Loucy (cell line): ENCODE measurements around the gene ACSL5.

Experiments
- H2AFZ ChIP-seq: fragments of 200-600 bp; sonication (generic); 2 replicates; pipeline ENCODE4 v1.6.0; 2016; ENCODE audit warnings: antibody characterized with exemption, mild to moderate bottlenecking, low read length, moderate library complexity
- H3F3A ChIP-seq: fragments of 200-600 bp; 2 replicates; pipeline ENCODE4 v1.6.0; 2016; ENCODE audit warnings: antibody characterized with exemption, low read depth, mild to moderate bottlenecking
- H3K27me3 ChIP-seq: fragments of 200-600 bp; sonication (generic); 2 replicates; pipeline ENCODE4 v1.6.1; 2014; ENCODE audit warnings: low read length, mild to moderate bottlenecking; ENCODE audit not compliant: insufficient read depth, poor library complexity, severe bottlenecking
- H3K36me3 ChIP-seq: fragments of 200-600 bp; sonication (generic); 2 replicates; pipeline ENCODE4 v1.6.1; 2016; ENCODE audit warnings: low read length; ENCODE audit not compliant: insufficient read depth
- H3K4me1 ChIP-seq: fragments of 200-600 bp; sonication (generic); 2 replicates; pipeline ENCODE4 v1.5.1; 2014; ENCODE audit warnings: low read length, mild to moderate bottlenecking; ENCODE audit not compliant: insufficient read depth, poor library complexity, severe bottlenecking
- H3K4me2 ChIP-seq: fragments of 200-600 bp; sonication (generic); 2 replicates; pipeline ENCODE4 v1.6.0; 2014; ENCODE audit warnings: antibody characterized with exemption, low read length, low read depth, mild to moderate bottlenecking; ENCODE audit not compliant: poor library complexity, severe bottlenecking
- H3K4me3 ChIP-seq: fragments of 200-600 bp; sonication (generic); 2 replicates; pipeline ENCODE4 v1.5.1; 2014; ENCODE audit warnings: low read length, mild to moderate bottlenecking, mixed read lengths; ENCODE audit not compliant: poor library complexity, severe bottlenecking
- H3K79me2 ChIP-seq: fragments of 200-600 bp; sonication (generic); 2 replicates; pipeline ENCODE4 v1.6.1; 2014; ENCODE audit warnings: low read length; ENCODE audit not compliant: insufficient read depth
- H3K9ac ChIP-seq: fragments of 200-600 bp; sonication (generic); 2 replicates; pipeline ENCODE4 v1.6.0; 2014; ENCODE audit warnings: mild to moderate bottlenecking, low read depth, low read length, moderate library complexity; ENCODE audit not compliant: poor library complexity, severe bottlenecking
- H3K9me2 ChIP-seq: fragments of 200-600 bp; sonication (generic); replicated peaks from 2 replicates; pipeline ENCODE4 v1.6.1; 2016; ENCODE audit warnings: low read depth, low read length, mixed read lengths
- H3K9me3 ChIP-seq: fragments of 200-600 bp; sonication (generic); 2 replicates; pipeline ENCODE4 v1.6.1; 2014; ENCODE audit warnings: mild to moderate bottlenecking, antibody characterized with exemption, low read length, low read depth; ENCODE audit not compliant: insufficient read depth
- H4K20me1 ChIP-seq: fragments of 200-600 bp; sonication (generic); 2 replicates; pipeline ENCODE4 v1.6.0; 2014; ENCODE audit warnings: antibody characterized with exemption, low read length, mild to moderate bottlenecking; ENCODE audit not compliant: insufficient read depth, poor library complexity, severe bottlenecking
- CTCF ChIP-seq: fragments of 200-600 bp; sonication (generic); conservative IDR thresholded peaks from 2 replicates; pipeline ENCODE4 v1.5.1; 2014; ENCODE audit warnings: mild to moderate bottlenecking, antibody characterized with exemption, low read length
- EZH2phosphoT487 ChIP-seq: fragments of 200-600 bp; IDR thresholded peaks from 2 replicates; pipeline ENCODE4 v1.6.1; 2018; ENCODE audit warnings: antibody characterized with exemption, mild to moderate bottlenecking, moderate library complexity, borderline replicate concordance

The ACSL5 gene

GRCh38 chr10:112390125-112390703, 16.3 kb downstream of the ACSL5 start:
- Histone ChIP-seq H3F3A (no peaks in the 10 kb centered on the region), H3K9me2 (no peaks in the 10 kb centered on the region), H3K9ac (no peak overlapping the region), H4K20me1 (no peaks in the 10 kb centered on the region), H3K36me3 (no peaks in the 10 kb centered on the region; the same call in 1 of the 2 replicates), H3K79me2 (no peaks in the 10 kb centered on the region), H3K4me1 (peaks cover 9% of the 10 kb centered on the region), H3K4me3 (no peak overlapping the region), H3K27me3 (no peaks in the 10 kb centered on the region), H2AFZ (no peak overlapping the region), H3K4me2 (no peak overlapping the region), H3K9me3 (no peaks in the 10 kb centered on the region)
- no peak for TF ChIP-seq CTCF
- TF ChIP-seq EZH2phosphoT487: no peak

- H3K9me2 ChIP-seq: no peaks in the 10 kb centered on the region
- H3K9ac ChIP-seq: no peak overlapping the region
- H3K4me1 ChIP-seq: peaks cover 9% of the 10 kb centered on the region
- no peaks in the 10 kb centered on the region for H3K27me3 ChIP-seq
- no peaks in the 10 kb centered on the region for H3K9me3 ChIP-seq
- H3K79me2 ChIP-seq: no peaks in the 10 kb centered on the region
- no peak overlapping the region for H3K4me3 ChIP-seq
- no peaks in the 10 kb centered on the region for H4K20me1 ChIP-seq
- H3K4me2 ChIP-seq: no peak overlapping the region
- TF ChIP-seq EZH2phosphoT487 (no peak), CTCF (no peak)
- H2AFZ ChIP-seq: no peak overlapping the region
- no peaks in the 10 kb centered on the region for H3F3A ChIP-seq
- H3K36me3 ChIP-seq: peaks cover 3% of the 10 kb centered on the region; the same call in 1 of the 2 replicates
Observed at GRCh38 chr10:112393341-112393740, 19.4 kb downstream of the ACSL5 start.

DNA sequence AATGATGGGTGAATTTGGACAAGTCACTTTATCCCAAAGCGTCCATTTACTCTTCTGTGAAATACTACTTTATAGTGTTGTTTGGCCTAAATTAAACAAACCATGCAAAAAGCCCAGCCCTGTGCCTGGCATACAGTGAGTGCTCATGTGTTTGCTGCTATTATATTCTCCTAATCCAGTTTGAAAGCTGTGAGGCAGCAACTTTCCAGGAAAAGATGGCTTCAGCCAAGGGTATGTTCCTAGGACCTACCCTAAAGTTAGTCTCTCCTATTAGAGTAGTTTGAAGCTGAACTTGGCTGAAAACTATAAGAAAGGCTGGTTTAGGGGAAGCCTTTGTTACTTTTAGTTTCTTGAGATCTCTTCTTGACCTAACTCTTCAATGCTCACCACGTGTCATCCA, 19.9 kb downstream of the ACSL5 start:
- TF ChIP-seq EZH2phosphoT487 (no peak), CTCF (no peak)
- H4K20me1 ChIP-seq: no peaks in the 10 kb centered on the region
- H3K27me3 ChIP-seq: no peaks in the 10 kb centered on the region
- H3K36me3 ChIP-seq: peaks cover 5% of the 10 kb centered on the region; the same call in 1 of the 2 replicates
- H3K79me2 ChIP-seq: no peaks in the 10 kb centered on the region
- H2AFZ ChIP-seq: no peak overlapping the region
- no peaks in the 10 kb centered on the region for H3F3A ChIP-seq
- no peak overlapping the region for H3K4me2 ChIP-seq
- no peaks in the 10 kb centered on the region for H3K9me2 ChIP-seq
- H3K4me1 ChIP-seq: peaks cover 9% of the 10 kb centered on the region
- no peak overlapping the region for H3K4me3 ChIP-seq
- H3K9me3 ChIP-seq: no peaks in the 10 kb centered on the region
- no peak overlapping the region for H3K9ac ChIP-seq
